GM12878 (cell line): ENCODE results near the gene ZNF408. TPM values are rescaled to one million over a fixed set of nuclear protein-coding genes. Genes with fewer than 3 reads are reported as not detected.

Experiments used
- ATAC-seq: fragments of 200-7000 bp; cut with Tn5 transposase; 3 replicates; pipeline ENCODE4 v1.9.1; 2020; ENCODE audit warnings: mild to moderate bottlenecking, moderate library complexity
- BruUV-seq: library from RNA; stranded (reverse); fragments of 400-500 nt; replicated peaks from 2 replicates; lab custom pipeline; 2021; lab: Mats Ljungman, UMichigan
- CTCF ChIA-PET: fragments of 300-600 bp; sonication (Branson Sonifier 250); formaldehyde crosslinking; extraction: SDS; loops from one replicate; lab custom pipeline; 2021; ENCODE audit warnings: inconsistent platforms; lab: Yijun Ruan, JAX
- POLR2A ChIA-PET: fragments of 350-600 bp; formaldehyde crosslinking; extraction: SDS; loops from one replicate; lab custom pipeline; 2021; ENCODE audit warnings: inconsistent platforms; lab: Charles Lee
- RAD21 ChIA-PET: fragments of 300-600 bp; sonication (Branson Sonifier 250); formaldehyde crosslinking; loops from one replicate; lab custom pipeline; 2023; ENCODE audit warnings: antibody characterized with exemption; ENCODE audit not compliant: unreplicated experiment; lab: Charles Lee
- SMC1A ChIA-PET: fragments of 300-600 bp; sonication (Branson Sonifier 250); formaldehyde crosslinking; loops from one replicate; lab custom pipeline; 2023; ENCODE audit not compliant: unreplicated experiment, uncharacterized antibody; lab: Charles Lee
- DNase-seq: peaks from one replicate; pipeline ENCODE4 v3.0.0-alpha.2; 2011; ENCODE audit warnings: low read depth, low spot score
- FAIRE-seq: peaks from 3 replicates; lab custom pipeline; 2011; peaks lifted over from hg19 to GRCh38; lab: Jason Lieb, UNC
- H2AFZ ChIP-seq: 2 replicates; pipeline ENCODE4 v1.6.0; 2011; ENCODE audit warnings: low read depth, low read length, control low read depth; ENCODE audit not compliant: control insufficient read depth
- H3K27ac ChIP-seq: 2 replicates; pipeline ENCODE4 v1.5.1; 2011; ENCODE audit warnings: control low read depth; ENCODE audit not compliant: control insufficient read depth, insufficient read depth
- H3K27me3 ChIP-seq, 2 experiments: replicated peaks in 1 of 2; 2 replicates each; pipeline versions ENCODE4 v1.6.0 to v1.6.1; 2011; ENCODE audit warnings: low read length in 1 of 2; ENCODE audit not compliant: control insufficient read depth in 2 of 2, insufficient read depth in 2 of 2
- H3K36me3 ChIP-seq, 2 experiments: 2 replicates each; pipeline ENCODE4 v1.5.1; 2011; ENCODE audit warnings: low read length in 1 of 2; ENCODE audit not compliant: control insufficient read depth in 2 of 2, insufficient read depth in 2 of 2
- H3K4me1 ChIP-seq: 2 replicates; pipeline ENCODE4 v1.6.1; 2011; ENCODE audit warnings: mild to moderate bottlenecking, low read length, moderate library complexity, mixed read lengths; ENCODE audit not compliant: control insufficient read depth, insufficient read depth
- H3K4me2 ChIP-seq: 2 replicates; pipeline ENCODE4 v1.6.0; 2011; ENCODE audit warnings: control low read depth; ENCODE audit not compliant: control insufficient read depth, insufficient read depth
- H3K4me3 ChIP-seq: fragments of 200-600 bp; sonication (generic); 2 replicates; pipeline ENCODE4 v1.5.1; 2016
- H3K79me2 ChIP-seq: 2 replicates; pipeline ENCODE4 v1.6.0; 2011; ENCODE audit warnings: low read length; ENCODE audit not compliant: control insufficient read depth, insufficient read depth
- H3K9ac ChIP-seq: 2 replicates; pipeline ENCODE4 v1.8.0; 2011; ENCODE audit warnings: low read length, control low read depth, mixed read lengths; ENCODE audit not compliant: control insufficient read depth, insufficient read depth
- H3K9me3 ChIP-seq: replicated peaks from 3 replicates; pipeline ENCODE4 v1.5.1; 2011; ENCODE audit warnings: mild to moderate bottlenecking, low read length; ENCODE audit not compliant: control insufficient read depth, insufficient read depth
- H4K20me1 ChIP-seq: 2 replicates; pipeline ENCODE4 v1.6.0; 2011; ENCODE audit not compliant: control insufficient read depth, insufficient read depth
- ATF2 ChIP-seq: IDR thresholded peaks from 2 replicates; pipeline ENCODE4 v1.6.1; 2012; ENCODE audit warnings: low read length, inconsistent platforms
- IKZF2 ChIP-seq, 2 experiments: fragments of 450-650 bp; IDR thresholded peaks; 2 replicates each; pipeline ENCODE4 v1.6.1; 2017; ENCODE audit warnings: mild to moderate bottlenecking in 2 of 2, moderate library complexity in 2 of 2
- MEF2A ChIP-seq: IDR thresholded peaks from 2 replicates; pipeline ENCODE4 v1.6.1; 2011; ENCODE audit warnings: low read depth, mild to moderate bottlenecking, low read length, moderate library complexity; ENCODE audit not compliant: insufficient read depth
- MXI1 ChIP-seq: fragments of 150-350 bp; IDR thresholded peaks from 2 replicates; pipeline ENCODE4 v1.6.1; 2011; ENCODE audit warnings: low read depth, mild to moderate bottlenecking, inconsistent platforms, low read length, improper control_type of control experiment
- NR2F1 ChIP-seq: fragments of 450-650 bp; conservative IDR thresholded peaks from 2 replicates; pipeline ENCODE4 v1.6.1; 2017; ENCODE audit warnings: mild to moderate bottlenecking
- SMAD5 ChIP-seq: IDR thresholded peaks from 2 replicates; pipeline ENCODE4 v1.6.1; 2016; ENCODE audit warnings: antibody characterized with exemption, low read depth
- TCF12 ChIP-seq: IDR thresholded peaks from 2 replicates; pipeline ENCODE4 v1.6.1; 2011; ENCODE audit warnings: low read depth, mild to moderate bottlenecking, low read length
- ZBTB11 ChIP-seq: fragments of 450-650 bp; formaldehyde crosslinking; IDR thresholded peaks from 2 replicates; pipeline ENCODE4 v1.5.0; 2022; ENCODE audit warnings: mild to moderate bottlenecking, missing genetic modification characterization
- WGBS: methylation state at CpG from one replicate; pipeline ENCODE4 v1.1.6; 2016; ENCODE audit warnings: low lambda C conversion rate; ENCODE audit not compliant: insufficient replicate concordance, insufficient coverage; ENCODE audit errors: missing lambda C conversion rate; 5-methylcytosine and 5-hydroxymethylcytosine counted together
- in situ Hi-C: fragments of 300-500 bp; cut with MboI; formaldehyde crosslinking; loops from 9 replicates; pipeline ENCODE4 v1.14.3; 2018; ENCODE audit warnings: mixed read lengths
- intact Hi-C: fragments of 100-400 bp; cut with micrococcal nuclease; formaldehyde crosslinking; loops from one replicate; pipeline ENCODE4 v1.14.2; 2022; ENCODE audit not compliant: unreplicated experiment
- polyA plus RNA-seq, 11 experiments: library from polyadenylated mRNA; depleted of rRNA in 4 of 11; unstranded in 6 of 11; stranded (reverse) in 5 of 11; fragments of >200 nt; fragmentation: Nextera tagmentation in 4 of 11; fragmentation: Illumina TruSeq in 1 of 11; extraction: Ambion mirVana in 4 of 11; extraction: Trizol in 1 of 11; gene quantifications; 1 replicate in 1 of 11; 2 replicates in 10 of 11; pipeline versions ENCODE4 v1.2.1 to v1.2.3, GENCODE V29; 2011 to 2016; ENCODE audit warnings: inconsistent platforms in 2 of 11, missing spikeins in 2 of 11, low read depth in 1 of 11
- total RNA-seq, 4 experiments: library from RNA; depleted of rRNA in 3 of 4; stranded (reverse); fragments of >200 nt in 3 of 4; fragmentation: Illumina TruSeq in 1 of 4; extraction: Trizol in 1 of 4; gene quantifications; 2 replicates each; pipeline versions ENCODE4 v1.2.1 to v1.2.3, GENCODE V29; 2013 to 2021

ZNF408 gene
- total and polyA plus RNA-seq, 10 of the 15 experiments (the other 5 are each of a cell fraction or from before 2014, with no cell fraction given): 0.19 to 11.3 (median 7.2) TPM

GRCh38 chr11:46671958-46672315 lies 28.9 kb upstream of the ZNF408 start:
- SMC1A ChIA-PET: no interaction called here
- RAD21 ChIA-PET: no interaction called here
- DNase-seq (no peak), FAIRE-seq (no peak), ATAC-seq (no peak)
- POLR2A ChIA-PET: interaction anchor here (1.0 kb wide), 1 partner anchor 28 kb away, joined by 3 read pairs; the partner anchor contains the start of gene ARHGAP1
- no peak overlapping the region for H3K4me3 ChIP-seq
- no peaks in the 10 kb centered on the region for H4K20me1 ChIP-seq
- H3K4me2 ChIP-seq: no peak overlapping the region
- TF ChIP-seq TCF12 (no peak), ATF2 (no peak), IKZF2 (IDR thresholded peaks at IDR 0.05) (no peak), MEF2A (no peak), ZBTB11 (CRISPR knock-in tag) (no peak), NR2F1 (no peak), MXI1 (no peak), SMAD5 (no peak)
- in situ Hi-C loops (no loop called here), intact Hi-C loops (no loop called here)
- no TSS peak for BruUV-seq
- no peak overlapping the region for H2AFZ ChIP-seq
- H3K9me3 ChIP-seq: no peaks in the 10 kb centered on the region
- no peaks in the 10 kb centered on the region for H3K79me2 ChIP-seq
- H3K9ac ChIP-seq: no peak overlapping the region
- H3K4me1 ChIP-seq: no peaks in the 10 kb centered on the region
- WGBS: 94% methylated on average over 10 of the region's 10 CpGs
- CTCF ChIA-PET: no interaction called here
- no peak overlapping the region for H3K27ac ChIP-seq
- peaks cover 10 to 15% of the 10 kb centered on the region in 2 experiments for H3K36me3 ChIP-seq
- H3K27me3 ChIP-seq: no peaks in the 10 kb centered on the region
